Ishikawa (cell line): ENCODE data around the gene MRPS34.

Source experiments
- CEBPB ChIP-seq: IDR thresholded peaks from 2 replicates; pipeline ENCODE4 v1.6.1; 2012
- CREB1 ChIP-seq: IDR thresholded peaks from 2 replicates; pipeline ENCODE4 v1.6.1; 2012; ENCODE audit warnings: low read depth
- EGR1 ChIP-seq: IDR thresholded peaks from 2 replicates; pipeline ENCODE4 v1.6.1; 2012
- EP300 ChIP-seq: IDR thresholded peaks from 2 replicates; pipeline ENCODE4 v1.6.1; 2012; ENCODE audit warnings: borderline replicate concordance
- FOXM1 ChIP-seq: IDR thresholded peaks from 2 replicates; pipeline ENCODE4 v1.6.1; 2012; ENCODE audit warnings: low read depth, borderline replicate concordance
- MAX ChIP-seq: IDR thresholded peaks from 2 replicates; pipeline ENCODE4 v1.6.1; 2012
- NFIC ChIP-seq: IDR thresholded peaks from 2 replicates; pipeline ENCODE4 v1.6.1; 2012
- RAD21 ChIP-seq: IDR thresholded peaks from 2 replicates; pipeline ENCODE4 v1.6.1; 2012; ENCODE audit warnings: low read depth
- REST ChIP-seq: IDR thresholded peaks from 2 replicates; pipeline ENCODE4 v1.6.1; 2012; ENCODE audit warnings: low read depth, mild to moderate bottlenecking
- TAF1 ChIP-seq: IDR thresholded peaks from 2 replicates; pipeline ENCODE4 v1.6.1; 2012; ENCODE audit warnings: low read depth, mild to moderate bottlenecking
- TCF12 ChIP-seq: IDR thresholded peaks from 2 replicates; pipeline ENCODE4 v1.6.1; 2012; ENCODE audit warnings: low read depth
- TEAD4 ChIP-seq: IDR thresholded peaks from 2 replicates; pipeline ENCODE4 v1.6.1; 2012
- USF1 ChIP-seq: IDR thresholded peaks from 2 replicates; pipeline ENCODE4 v1.6.1; 2012
- YY1 ChIP-seq: IDR thresholded peaks from 2 replicates; pipeline ENCODE4 v1.6.1; 2012; ENCODE audit warnings: low read depth
- ZBTB7A ChIP-seq: IDR thresholded peaks from 2 replicates; pipeline ENCODE4 v1.6.1; 2012; ENCODE audit warnings: low read depth

Gene MRPS34

GRCh38 chr16:1785846-1786170 is 12.9 kb upstream of the MRPS34 start:
- TF ChIP-seq RAD21 = no peak
- TF ChIP-seq EP300 = no peak

GRCh38 chr16:1784977-1785845 is 12.3 kb upstream of the MRPS34 start:
- TF ChIP-seq RAD21 = no peak
- no peak for TF ChIP-seq MAX
- TF ChIP-seq TAF1 = no peak
- TF ChIP-seq ZBTB7A = no peak
- no peak for TF ChIP-seq YY1
- TF ChIP-seq EGR1 = no peak
- TF ChIP-seq FOXM1 = no peak
- TF ChIP-seq CREB1 = no peak
- no peak for TF ChIP-seq USF1
- no peak for TF ChIP-seq CEBPB
- no peak for TF ChIP-seq TEAD4
- TF ChIP-seq EP300 = no peak
- no peak for TF ChIP-seq NFIC
- no peak for TF ChIP-seq TCF12

- TF ChIP-seq ZBTB7A (no peak), EGR1 (no peak; the same call in 1 of the 2 replicates), TCF12 (peak; percentile 37; the same call in 1 of the 2 replicates), EP300 (no peak), FOXM1 (0 out of 2 replicates have a peak, but pooled peaks have one; percentile 21), NFIC (no peak), YY1 (no peak; the same call in 1 of the 2 replicates), TAF1 (peak; percentile 50; the same call in 1 of the 2 replicates), MAX (peak; percentile 62), REST (no peak), CEBPB (no peak), TEAD4 (peak; percentile 27; the same call in 1 of the 2 replicates), USF1 (no peak; the same call in 1 of the 2 replicates), CREB1 (peak; percentile 95), RAD21 (no peak)
These were observed 9.7 kb upstream of the MRPS34 start, which contains the start of the genes NUBP2 and SPSB3 for GRCh38 chr16:1782408-1783264. TSS of gene NUBP2 (plus strand) at chr16:1782960. CDS start at chr16:1783021, 61 bp downstream. TSS of gene SPSB3 (minus strand) at chr16:1782571. CDS start at chr16:1781483, 1,088 bp downstream.

- TF ChIP-seq CEBPB (no peak), YY1 (no peak), EGR1 (no peak), NFIC (no peak), EP300 (no peak; the same call in 1 of the 2 replicates), TCF12 (no peak), FOXM1 (no peak), TAF1 (no peak; the same call in 1 of the 2 replicates), RAD21 (no peak), ZBTB7A (peak; percentile 30; the same call in 1 of the 2 replicates), MAX (peak; percentile 35), REST (no peak), TEAD4 (0 out of 2 replicates have a peak, but pooled peaks have one; percentile 19)
These were observed 8.9 kb upstream of the MRPS34 start for GRCh38 chr16:1781758-1782407.
